Colonic mucosa (tissue), 4 donors: ENCODE measurements around the gene CCDC177. TPM values are rescaled to one million over a fixed set of nuclear protein-coding genes. Genes with fewer than 3 reads are reported as not detected.

Experiments
- DNase-seq: peaks from one replicate; pipeline ENCODE4 v3.0.0-alpha.2; 2020
- H3K27ac ChIP-seq: fragments of 200-600 bp; one replicate; pipeline ENCODE4 v1.8.0; 2021
- H3K27me3 ChIP-seq: fragments of 200-600 bp; one replicate; pipeline ENCODE4 v1.8.0; 2021
- H3K36me3 ChIP-seq: fragments of 200-600 bp; one replicate; pipeline ENCODE4 v1.8.0; 2021
- H3K4me1 ChIP-seq: fragments of 200-600 bp; one replicate; pipeline ENCODE4 v1.8.0; 2021; ENCODE audit warnings: mild to moderate bottlenecking
- H3K4me3 ChIP-seq: fragments of 200-600 bp; one replicate; pipeline ENCODE4 v1.8.0; 2021
- H3K9ac ChIP-seq, 2 donors: one replicate each; pipeline ENCODE4 v1.7.0; 2013; ENCODE audit warnings: control low read depth in 2 of 2, low read depth in 2 of 2, low read length in 2 of 2
- H3K9me3 ChIP-seq: fragments of 200-600 bp; one replicate; pipeline ENCODE4 v1.8.0; 2021
- intact Hi-C: fragments of 100-400 bp; cut with DNase I; formaldehyde crosslinking; loops from one replicate; pipeline ENCODE4 v1.14.1; 2022
- total RNA-seq, 2 donors: library from RNA; stranded (reverse); fragmentation: NEBNext Ultra II Directional in 1 of 2; extraction: Animal tissue kit (Norgen Biotek cat#: 25700) in 1 of 2; gene quantifications; one replicate each; pipeline ENCODE4 v1.2.1, GENCODE V29; 2021
- TF ChIP-seq, protein P1 (sequence below): fragments of 200-600 bp; IDR thresholded peaks from one replicate; pipeline ENCODE4 v1.8.0; 2022; ENCODE audit warnings: antibody characterized with exemption, mild to moderate bottlenecking
- donor health status: healthy.
- donor health status: DM: no; HTN: no; CAD: no.
- donor health status: DM: no; HTN: no; CAD: no.

CCDC177 gene
- total RNA-seq, 2 donors from 2014 or later = not detected

DNA sequence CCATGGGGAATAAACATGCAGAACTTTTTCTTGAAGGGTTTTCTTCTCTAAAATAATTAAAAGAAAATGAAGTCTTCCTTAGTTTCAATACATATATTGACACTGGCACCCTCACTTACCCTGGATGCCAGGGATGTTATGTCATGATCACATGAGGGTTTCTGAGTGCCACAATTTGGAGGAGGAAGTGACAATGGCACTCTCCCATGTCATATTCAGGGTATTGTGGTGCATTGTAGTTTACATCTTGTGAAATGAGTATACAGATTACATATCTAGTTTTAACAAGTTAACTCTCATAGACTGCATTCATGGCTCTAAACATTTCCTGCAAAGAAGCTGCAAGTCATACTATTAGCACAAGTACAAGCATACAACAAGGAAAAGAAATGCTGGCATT is 37.7 kb downstream of the CCDC177 start:
- Histone ChIP-seq H3K27ac (no peak overlapping the region), H3K9me3 (no peaks in the 10 kb centered on the region), H3K4me1 (no peaks in the 10 kb centered on the region), H3K4me3 (no peak overlapping the region), H3K36me3 (no peaks in the 10 kb centered on the region), H3K9ac (no peak overlapping the region), H3K27me3 (no peaks in the 10 kb centered on the region)
- no peak for DNase-seq
- TF ChIP-seq, protein P1, sequence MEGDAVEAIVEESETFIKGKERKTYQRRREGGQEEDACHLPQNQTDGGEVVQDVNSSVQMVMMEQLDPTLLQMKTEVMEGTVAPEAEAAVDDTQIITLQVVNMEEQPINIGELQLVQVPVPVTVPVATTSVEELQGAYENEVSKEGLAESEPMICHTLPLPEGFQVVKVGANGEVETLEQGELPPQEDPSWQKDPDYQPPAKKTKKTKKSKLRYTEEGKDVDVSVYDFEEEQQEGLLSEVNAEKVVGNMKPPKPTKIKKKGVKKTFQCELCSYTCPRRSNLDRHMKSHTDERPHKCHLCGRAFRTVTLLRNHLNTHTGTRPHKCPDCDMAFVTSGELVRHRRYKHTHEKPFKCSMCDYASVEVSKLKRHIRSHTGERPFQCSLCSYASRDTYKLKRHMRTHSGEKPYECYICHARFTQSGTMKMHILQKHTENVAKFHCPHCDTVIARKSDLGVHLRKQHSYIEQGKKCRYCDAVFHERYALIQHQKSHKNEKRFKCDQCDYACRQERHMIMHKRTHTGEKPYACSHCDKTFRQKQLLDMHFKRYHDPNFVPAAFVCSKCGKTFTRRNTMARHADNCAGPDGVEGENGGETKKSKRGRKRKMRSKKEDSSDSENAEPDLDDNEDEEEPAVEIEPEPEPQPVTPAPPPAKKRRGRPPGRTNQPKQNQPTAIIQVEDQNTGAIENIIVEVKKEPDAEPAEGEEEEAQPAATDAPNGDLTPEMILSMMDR = no peak
- intact Hi-C loops = no loop called here

DNA sequence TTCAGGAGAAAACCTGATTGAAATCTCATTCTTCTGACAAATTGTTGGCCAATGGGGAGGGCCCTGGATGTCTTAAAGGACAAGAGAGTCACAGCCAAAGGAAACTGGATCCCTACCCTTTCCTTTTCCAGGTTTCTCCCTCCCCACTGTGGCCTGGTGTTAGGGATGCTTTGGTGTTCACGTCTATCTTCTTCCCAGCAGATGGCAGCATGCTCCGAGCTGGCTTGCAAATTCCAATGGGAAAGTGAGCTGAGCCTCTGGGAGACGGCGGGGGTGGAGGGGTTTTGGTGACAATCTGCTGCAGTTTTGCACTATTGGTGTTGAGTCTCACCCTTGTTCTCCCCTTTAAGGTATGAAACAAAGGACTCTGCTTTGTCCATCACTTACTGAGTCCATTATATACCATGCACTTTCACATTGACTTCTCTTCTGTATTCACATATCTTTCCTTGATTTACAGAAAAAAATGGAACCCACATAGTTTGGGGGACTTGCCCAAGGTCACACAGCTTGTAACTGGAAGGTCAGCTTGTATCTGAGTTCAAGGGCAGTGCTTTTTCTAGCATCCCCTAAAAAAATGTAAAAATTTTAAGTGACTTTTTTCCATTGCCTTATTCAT is 39.3 kb downstream of the CCDC177 start:
- Histone ChIP-seq H3K27ac (no peak overlapping the region), H3K4me1 (no peaks in the 10 kb centered on the region)
- TF ChIP-seq, protein P1 = peak; percentile 48

DNA sequence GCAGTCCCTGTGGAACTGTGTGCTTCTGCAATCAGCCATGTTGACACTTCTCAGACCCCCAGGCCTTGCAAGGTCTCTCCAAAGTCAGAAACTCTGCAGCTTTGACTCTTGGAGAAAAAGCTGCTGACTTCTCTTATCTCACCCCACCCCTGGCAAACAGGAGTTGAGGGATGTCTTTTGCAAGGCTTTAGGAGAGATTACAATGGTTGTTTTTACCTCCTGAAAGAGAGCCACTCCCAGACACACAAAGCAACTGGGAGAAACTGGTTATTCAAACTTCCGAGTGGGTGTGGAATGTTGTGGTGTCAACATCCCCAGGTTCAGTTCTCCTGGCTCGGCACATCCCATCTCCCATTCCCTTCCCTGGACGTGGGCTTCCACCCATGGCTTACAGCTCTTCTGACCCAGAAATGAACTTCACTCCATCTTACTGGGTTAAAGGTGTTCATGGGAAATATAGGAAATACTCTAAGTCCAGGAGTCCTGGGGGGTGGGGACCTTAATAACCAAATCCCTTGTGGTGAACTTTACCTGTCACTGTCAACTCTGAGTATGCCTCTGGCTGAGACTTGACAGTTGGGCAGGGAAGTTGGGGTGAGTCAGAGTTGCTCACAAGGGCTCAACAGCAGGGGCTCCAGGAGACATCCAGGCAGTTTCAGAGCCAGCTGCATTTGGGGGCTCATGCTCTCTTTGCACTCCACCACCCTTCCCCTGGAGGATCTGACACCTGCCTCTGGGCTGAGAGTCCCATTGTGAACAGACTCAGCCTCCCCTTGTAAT is 41.9 kb downstream of the CCDC177 start:
- Histone ChIP-seq H3K27ac (no peak overlapping the region), H3K4me3 (no peak overlapping the region), H3K4me1 (no peaks in the 10 kb centered on the region), H3K36me3 (no peaks in the 10 kb centered on the region), H3K9me3 (no peaks in the 10 kb centered on the region), H3K9ac (no peak overlapping the region), H3K27me3 (no peaks in the 10 kb centered on the region)
- DNase-seq = peak; percentile 71
- TF ChIP-seq, protein P1 = no peak
- intact Hi-C loops = no loop called here

More for the DNA sequence above, 39.3 kb downstream of the CCDC177 start:
- DNase-seq = peak; percentile 45
- H3K36me3 ChIP-seq = no peaks in the 10 kb centered on the region
- H3K4me3 ChIP-seq = no peak overlapping the region
- H3K9ac ChIP-seq = no peak overlapping the region
- H3K9me3 ChIP-seq = no peaks in the 10 kb centered on the region
- H3K27me3 ChIP-seq = no peaks in the 10 kb centered on the region
- intact Hi-C loops = no loop called here

DNA sequence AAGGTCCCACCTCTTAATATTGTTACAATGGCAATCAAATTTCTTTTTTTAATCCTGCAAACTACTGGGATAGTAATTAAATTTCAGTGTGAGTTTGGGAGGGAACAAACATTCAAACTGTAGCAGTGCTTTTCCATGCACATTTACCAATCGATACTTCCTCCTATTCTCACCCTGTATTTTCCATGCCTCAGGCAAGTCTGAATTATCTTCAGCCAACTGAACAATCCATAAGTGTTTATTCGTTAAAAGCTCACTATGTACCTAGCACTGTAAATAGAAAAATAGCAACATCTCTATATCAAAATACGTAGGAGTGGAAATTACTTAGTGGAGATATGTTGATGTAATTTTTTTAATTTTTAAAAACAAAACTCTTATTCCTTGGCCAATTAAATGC is 43.5 kb downstream of the CCDC177 start:
- DNase-seq = no peak
- no peak overlapping the region for H3K27ac ChIP-seq
- no peaks in the 10 kb centered on the region for H3K4me1 ChIP-seq
- no peaks in the 10 kb centered on the region for H3K36me3 ChIP-seq
- no peak overlapping the region for H3K9ac ChIP-seq
- TF ChIP-seq, protein P1 = no peak
- no peaks in the 10 kb centered on the region for H3K27me3 ChIP-seq
- intact Hi-C loops = no loop called here
- H3K9me3 ChIP-seq = no peaks in the 10 kb centered on the region
- no peak overlapping the region for H3K4me3 ChIP-seq

DNA sequence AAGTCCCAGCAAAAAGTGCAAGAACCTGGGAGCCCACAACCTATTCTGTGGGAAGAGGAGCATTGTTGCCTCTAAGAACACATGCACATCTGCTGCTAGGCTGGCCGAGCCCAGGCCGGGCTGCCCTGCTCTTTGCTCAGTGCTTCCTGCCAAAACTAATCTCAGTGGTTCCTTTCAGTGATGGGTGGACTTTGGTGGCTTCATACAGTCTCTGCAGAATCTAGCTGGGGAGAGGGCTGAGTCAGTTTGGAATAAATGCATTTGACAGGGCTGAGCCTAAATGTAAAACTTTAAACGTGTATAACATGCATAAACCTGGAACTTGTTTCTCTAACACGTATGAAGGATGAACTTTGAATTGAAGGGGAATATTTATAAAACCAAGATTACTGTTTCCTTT is 44.6 kb downstream of the CCDC177 start:
- H3K27me3 ChIP-seq = no peaks in the 10 kb centered on the region
- TF ChIP-seq, protein P1 = no peak
- H3K27ac ChIP-seq = no peak overlapping the region
- no peaks in the 10 kb centered on the region for H3K9me3 ChIP-seq
- intact Hi-C loops = no loop called here
- H3K9ac ChIP-seq = no peak overlapping the region
- DNase-seq = no peak
- no peak overlapping the region for H3K4me3 ChIP-seq
- no peaks in the 10 kb centered on the region for H3K4me1 ChIP-seq
- no peaks in the 10 kb centered on the region for H3K36me3 ChIP-seq
